ENCODE results near the gene MPPED1.

MPPED1 gene

DNA sequence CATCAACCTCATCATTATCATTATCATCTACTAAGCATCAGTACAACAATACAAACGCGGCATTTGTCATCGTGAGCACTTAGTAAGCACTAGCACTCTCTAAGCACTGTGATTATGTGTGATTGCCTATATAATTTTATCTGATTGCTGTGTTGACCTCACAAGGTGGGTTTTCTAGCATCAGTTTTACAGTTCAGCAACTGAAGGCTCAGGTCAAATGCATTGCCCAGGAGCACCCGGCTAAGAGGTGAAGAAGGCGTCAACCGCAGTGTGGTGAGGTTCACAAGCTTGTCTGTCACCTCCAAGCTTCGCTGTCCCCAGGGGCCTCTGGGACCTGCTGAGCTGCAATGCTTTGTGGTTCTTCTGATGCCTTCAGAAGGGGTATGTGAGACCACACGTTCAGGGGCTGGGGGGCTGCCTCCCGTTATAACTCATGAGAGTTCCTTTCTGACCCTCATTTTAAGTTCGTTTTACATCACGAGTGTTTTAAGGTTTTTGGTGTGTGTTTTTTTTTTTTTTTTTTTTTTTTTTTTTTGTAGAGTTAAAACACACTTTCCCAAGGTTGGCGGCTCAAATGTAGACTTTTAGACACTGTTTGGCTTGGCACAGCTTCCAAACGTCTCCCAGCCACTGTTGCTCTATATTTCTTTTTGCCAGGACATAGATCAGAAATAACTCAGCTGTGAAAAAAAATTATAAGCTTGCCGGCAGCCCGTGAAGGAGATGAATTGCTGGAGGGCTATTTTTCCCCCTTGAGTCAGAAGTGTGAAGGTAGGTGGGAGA, 34.9 kb upstream of the MPPED1 start:
- H3K27ac ChIP-seq, result no peak overlapping the region
- TF ChIP-seq ZFX (IDR thresholded peaks at IDR 0.05) (no peak), CTCF (conservative IDR thresholded peaks at IDR 0.05) (no peak)

- TF ChIP-seq ZFX (IDR thresholded peaks at IDR 0.05) (no peak), CTCF (conservative IDR thresholded peaks at IDR 0.05) (no peak)
- no peak overlapping the region for H3K27ac ChIP-seq
Observed at GRCh38 chr22:43377548-43377895, 34.3 kb upstream of the MPPED1 start.

GRCh38 chr22:43377896-43378704, 33.7 kb upstream of the MPPED1 start:
- no peak for TF ChIP-seq ZFX (IDR thresholded peaks at IDR 0.05)
- TF ChIP-seq CTCF (conservative IDR thresholded peaks at IDR 0.05), result no peak
- H3K27ac ChIP-seq, result no peak overlapping the region

- H3K27ac ChIP-seq, result no peak overlapping the region
- TF ChIP-seq CTCF (conservative IDR thresholded peaks at IDR 0.05) (no peak), ZFX (IDR thresholded peaks at IDR 0.05) (no peak)
Observed at GRCh38 chr22:43381693-43382092, 30.1 kb upstream of the MPPED1 start.

DNA sequence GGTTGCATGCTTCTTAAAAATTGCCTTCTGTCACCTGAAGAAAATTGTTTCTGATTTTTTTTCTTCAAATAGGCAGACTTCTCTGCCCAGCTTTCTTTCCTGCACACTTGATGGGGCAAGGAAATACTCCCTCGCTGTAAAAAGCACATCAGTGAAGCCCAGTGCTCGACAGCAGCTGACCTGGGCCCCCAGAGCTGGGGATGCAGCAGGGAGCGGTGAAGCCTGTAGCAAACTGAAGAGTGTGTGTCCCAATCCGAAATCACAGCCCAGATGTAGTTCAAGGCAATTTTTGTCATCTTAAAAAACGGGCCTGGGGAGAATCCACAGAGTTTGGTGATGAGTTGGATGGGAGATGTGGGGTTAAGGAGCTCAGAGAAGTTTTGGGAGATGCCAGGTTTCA, 27.0 kb upstream of the MPPED1 start:
- TF ChIP-seq CTCF (conservative IDR thresholded peaks at IDR 0.05) (no peak), ZFX (IDR thresholded peaks at IDR 0.05) (no peak)

DNA sequence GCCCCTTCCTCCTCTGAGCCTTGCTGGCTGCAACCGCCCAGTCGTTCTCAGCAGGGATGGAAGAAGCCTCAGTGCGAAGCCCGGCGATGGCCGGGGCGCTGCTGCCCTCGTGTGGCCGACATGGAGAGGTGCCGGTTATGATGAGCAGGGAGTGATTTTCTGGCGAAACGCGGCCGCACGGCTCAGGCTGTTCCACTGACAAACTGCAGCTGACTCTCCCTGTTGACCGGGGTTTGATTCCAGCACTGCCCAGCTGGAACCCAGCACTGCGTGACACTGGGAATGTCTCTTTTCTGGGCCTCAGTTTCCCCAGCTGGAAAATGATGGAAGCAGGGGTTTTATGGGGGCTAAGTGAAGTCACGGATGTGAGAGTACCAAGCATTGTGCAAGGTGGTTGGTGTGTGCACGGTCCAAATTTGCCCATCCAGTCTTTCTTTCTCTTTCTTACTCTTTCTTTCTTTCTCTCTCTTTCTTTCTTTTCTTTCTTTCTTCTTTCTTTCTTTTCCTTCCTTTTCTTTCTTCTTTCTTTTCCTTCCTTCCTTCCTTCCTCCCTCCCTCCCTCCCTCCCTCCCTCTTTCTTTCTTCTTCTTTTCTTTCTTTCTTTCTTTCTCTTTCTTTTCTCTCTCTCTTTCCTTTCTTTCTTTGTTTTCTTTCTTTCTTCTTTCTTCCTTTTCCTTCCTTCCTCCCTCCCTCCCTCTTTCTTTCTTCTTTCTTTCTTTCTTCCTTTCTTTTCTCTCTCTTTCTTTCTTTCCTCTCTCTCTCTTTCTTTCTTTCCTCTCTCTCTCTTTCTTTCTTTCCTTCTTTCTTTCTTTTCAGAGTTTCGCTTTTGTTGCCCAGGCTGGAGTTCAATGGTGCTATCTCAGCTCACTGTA, 25.8 kb upstream of the MPPED1 start:
- no peak overlapping the region for H3K27ac ChIP-seq
- peak; percentile 95 for TF ChIP-seq CTCF (conservative IDR thresholded peaks at IDR 0.05)
- no peak for TF ChIP-seq ZFX (IDR thresholded peaks at IDR 0.05)

More for the DNA sequence above, 27.0 kb upstream of the MPPED1 start:
- H3K27ac ChIP-seq, result no peak overlapping the region

Measured in C4-2B (cell line).